H1 (cell line): Measurements from ENCODE around the gene GATB. TPM values are rescaled to one million over a fixed set of nuclear protein-coding genes. Genes with fewer than 3 reads are reported as not detected.

Experiments used
- CTCF ChIA-PET: fragments of 300-600 bp; sonication (Branson Sonifier 250); formaldehyde crosslinking; loops from one replicate; lab custom pipeline; 2021; ENCODE audit not compliant: partially characterized antibody; lab: Charles Lee
- POLR2A ChIA-PET: fragments of 300-600 bp; sonication (Branson Sonifier 250); formaldehyde crosslinking; loops from one replicate; lab custom pipeline; 2021; ENCODE audit warnings: inconsistent platforms; ENCODE audit not compliant: partially characterized antibody; lab: Charles Lee
- DNase-seq, 2 experiments: peaks; one replicate each; pipeline versions ENCODE4 v3.0.0 to v3.0.0-alpha.2; 2010 to 2022; ENCODE audit warnings: low spot score in 2 of 2, low read depth in 1 of 2, mixed read lengths in 1 of 2
- FAIRE-seq: peaks from 2 replicates; lab custom pipeline; 2011; peaks lifted over from hg19 to GRCh38; lab: Jason Lieb, UNC
- H2AFZ ChIP-seq: 2 replicates; pipeline ENCODE4 v1.8.1; 2012; ENCODE audit warnings: low read length, inconsistent platforms
- H2AK5ac ChIP-seq: 2 replicates; pipeline ENCODE4 v1.6.1; 2013; ENCODE audit warnings: low read depth, low read length
- H2BK120ac ChIP-seq: replicated peaks from 2 replicates; pipeline ENCODE3; 2013; ENCODE audit warnings: low read depth, low read length, inconsistent platforms
- H2BK12ac ChIP-seq: 2 replicates; pipeline ENCODE4 v1.6.1; 2013; ENCODE audit warnings: low read depth, low read length
- H2BK15ac ChIP-seq: 2 replicates; pipeline ENCODE4 v1.6.1; 2013; ENCODE audit warnings: low read length
- H2BK20ac ChIP-seq: 2 replicates; pipeline ENCODE4 v1.6.1; 2013; ENCODE audit warnings: low read length
- H2BK5ac ChIP-seq: 2 replicates; pipeline ENCODE4 v1.6.1; 2013; ENCODE audit warnings: low read depth, low read length
- H3K14ac ChIP-seq: 2 replicates; pipeline ENCODE4 v1.6.1; 2013; ENCODE audit warnings: inconsistent platforms; ENCODE audit not compliant: insufficient read length
- H3K18ac ChIP-seq: 2 replicates; pipeline ENCODE4 v1.6.1; 2013; ENCODE audit warnings: low read length; ENCODE audit errors: extremely low read depth
- H3K23ac ChIP-seq: 2 replicates; pipeline ENCODE4 v1.6.1; 2013; ENCODE audit warnings: inconsistent platforms; ENCODE audit not compliant: insufficient read length
- H3K23me2 ChIP-seq: 2 replicates; pipeline ENCODE4 v1.6.1; 2013; ENCODE audit warnings: low read depth, low read length
- H3K27ac ChIP-seq: 2 replicates; pipeline ENCODE4 v1.6.1; 2011; ENCODE audit warnings: low read depth, low read length, inconsistent platforms
- H3K27me3 ChIP-seq, 4 experiments: replicated peaks in 1 of 4; 1 replicate in 1 of 4; 2 replicates in 3 of 4; pipeline versions ENCODE4 v1.6.1 to v1.8.1; 2011 to 2013; ENCODE audit warnings: low read length in 3 of 4, mild to moderate bottlenecking in 3 of 4, inconsistent platforms in 2 of 4, mixed read lengths in 2 of 4, moderate library complexity in 1 of 4; ENCODE audit not compliant: control insufficient read depth in 3 of 4, insufficient read depth in 3 of 4; ENCODE audit errors: extremely low read depth in 1 of 4
- H3K36me3 ChIP-seq, 4 experiments: 2 replicates each; pipeline versions ENCODE4 v1.6.1 to v1.8.1; 2011 to 2013; ENCODE audit warnings: mild to moderate bottlenecking in 4 of 4, low read length in 3 of 4, moderate library complexity in 2 of 4, control low read depth in 1 of 4, inconsistent platforms in 1 of 4; ENCODE audit not compliant: insufficient read depth in 4 of 4, control insufficient read depth in 2 of 4
- H3K4ac ChIP-seq: replicated peaks from 2 replicates; pipeline ENCODE3; 2013; ENCODE audit warnings: low read length, low read depth, mixed read lengths, inconsistent platforms; ENCODE audit not compliant: insufficient read length
- H3K4me1 ChIP-seq, 4 experiments: replicated peaks in 1 of 4; 1 replicate in 1 of 4; 2 replicates in 3 of 4; pipeline versions ENCODE4 v1.6.1 to v1.8.1; 2011 to 2013; ENCODE audit warnings: low read length in 3 of 4, inconsistent platforms in 2 of 4, mixed read lengths in 1 of 4; ENCODE audit not compliant: insufficient read depth in 4 of 4, control insufficient read depth in 3 of 4
- H3K4me2 ChIP-seq, 2 experiments: 2 replicates each; pipeline versions ENCODE4 v1.6.1 to v1.8.1; 2011 to 2013; ENCODE audit warnings: low read depth in 2 of 2, low read length in 2 of 2, control low read depth in 1 of 2, inconsistent platforms in 1 of 2, mild to moderate bottlenecking in 1 of 2; ENCODE audit not compliant: insufficient read depth in 1 of 2
- H3K4me3 ChIP-seq, 4 experiments: fragments of 200-600, 300-600 bp in 1 of 4; sonication (generic), shearing (Covaris generic), sonication (Bioruptor Twin) in 1 of 4; 2 replicates each; pipeline versions ENCODE4 v1.5.1 to v1.8.1; 2011 to 2016; ENCODE audit warnings: low read length in 4 of 4, low read depth in 3 of 4, control low read depth in 2 of 4, inconsistent platforms in 2 of 4, mild to moderate bottlenecking in 2 of 4, mixed read lengths in 1 of 4, moderate library complexity in 1 of 4; ENCODE audit not compliant: insufficient read depth in 2 of 4; ENCODE audit errors: extremely low read depth in 1 of 4
- H3K56ac ChIP-seq: replicated peaks from 2 replicates; pipeline ENCODE3; 2013; ENCODE audit warnings: low read depth, mild to moderate bottlenecking, mixed read lengths, low read length, inconsistent platforms; ENCODE audit not compliant: insufficient read length
- H3K79me1 ChIP-seq: 2 replicates; pipeline ENCODE4 v1.6.1; 2013; ENCODE audit warnings: low read depth, low read length, control low read depth
- H3K79me2 ChIP-seq, 2 experiments: 2 replicates each; pipeline versions ENCODE4 v1.6.1 to v1.8.1; 2012 to 2013; ENCODE audit warnings: low read length in 2 of 2, mild to moderate bottlenecking in 2 of 2, inconsistent platforms in 1 of 2; ENCODE audit not compliant: insufficient read depth in 2 of 2, control insufficient read depth in 1 of 2
- H3K9ac ChIP-seq, 4 experiments: replicated peaks in 1 of 4; 1 replicate in 1 of 4; 2 replicates in 3 of 4; pipeline versions ENCODE4 v1.6.1 to v1.8.1; 2011 to 2013; ENCODE audit warnings: low read depth in 3 of 4, low read length in 3 of 4, control low read depth in 2 of 4, mild to moderate bottlenecking in 2 of 4, moderate library complexity in 2 of 4, inconsistent platforms in 1 of 4; ENCODE audit errors: extremely low read depth in 1 of 4
- H3K9me3 ChIP-seq, 2 experiments: 2 replicates each; pipeline versions ENCODE4 v1.6.1 to v1.8.1; 2012 to 2013; ENCODE audit warnings: mild to moderate bottlenecking in 2 of 2, moderate library complexity in 2 of 2, control low read depth in 1 of 2, inconsistent platforms in 1 of 2, low read depth in 1 of 2, low read length in 1 of 2, mixed read lengths in 1 of 2; ENCODE audit not compliant: insufficient read depth in 2 of 2
- H4K20me1 ChIP-seq, 2 experiments: replicated peaks in 1 of 2; 2 replicates each; pipeline versions ENCODE3 to v1.8.1; 2011 to 2013; ENCODE audit warnings: inconsistent platforms in 2 of 2, low read length in 2 of 2, mild to moderate bottlenecking in 1 of 2; ENCODE audit not compliant: insufficient read depth in 2 of 2, control insufficient read depth in 1 of 2
- H4K5ac ChIP-seq: 2 replicates; pipeline ENCODE4 v1.6.1; 2013; ENCODE audit warnings: low read length, low read depth, mixed read lengths, inconsistent platforms; ENCODE audit not compliant: insufficient read length
- H4K8ac ChIP-seq: 2 replicates; pipeline ENCODE4 v1.8.0; 2013; ENCODE audit warnings: mild to moderate bottlenecking, moderate library complexity, low read length, inconsistent platforms; ENCODE audit not compliant: insufficient read depth; ENCODE audit errors: extremely low read depth
- H4K91ac ChIP-seq: replicated peaks from 2 replicates; pipeline ENCODE3; 2013; ENCODE audit warnings: low read length, mixed read lengths, inconsistent platforms; ENCODE audit not compliant: insufficient read length
- ATF2 ChIP-seq: IDR thresholded peaks from 2 replicates; pipeline ENCODE4 v1.6.1; 2012; ENCODE audit warnings: low read length, inconsistent platforms
- CBX5 ChIP-seq: fragments of 300-800, 300-1000 bp; sonication (generic); IDR thresholded peaks from 2 replicates; pipeline ENCODE4 v1.7.1; 2016; ENCODE audit warnings: antibody characterized with exemption, low read length, low read depth
- EP300 ChIP-seq, 2 experiments: IDR thresholded peaks; 1 replicate in 1 of 2; 2 replicates in 1 of 2; pipeline ENCODE4 v1.6.1; 2011 to 2012; ENCODE audit warnings: low read depth in 2 of 2, low read length in 2 of 2, mild to moderate bottlenecking in 2 of 2, borderline replicate concordance in 1 of 2, inconsistent platforms in 1 of 2, moderate library complexity in 1 of 2
- FOSL1 ChIP-seq: IDR thresholded peaks from 2 replicates; pipeline ENCODE4 v1.6.1; 2011; ENCODE audit warnings: mild to moderate bottlenecking, low read depth, low read length, moderate library complexity; ENCODE audit not compliant: insufficient read depth
- HDAC2 ChIP-seq, 2 experiments: fragments of 300-600 bp in 1 of 2; sonication (generic) in 1 of 2; IDR thresholded peaks; 2 replicates each; pipeline ENCODE4 v1.6.1; 2011 to 2012; ENCODE audit warnings: low read depth in 2 of 2, low read length in 2 of 2, mild to moderate bottlenecking in 2 of 2, moderate library complexity in 2 of 2, borderline replicate concordance in 1 of 2, inconsistent platforms in 1 of 2
- KDM4A ChIP-seq: IDR thresholded peaks from one replicate; pipeline ENCODE4 v1.7.1; 2012; ENCODE audit warnings: low read depth, mild to moderate bottlenecking, moderate library complexity, low read length, inconsistent platforms; ENCODE audit not compliant: severe bottlenecking
- MAFK ChIP-seq: IDR thresholded peaks from 2 replicates; pipeline ENCODE4 v1.6.1; 2012; ENCODE audit warnings: low read depth, mild to moderate bottlenecking, improper control_type of control experiment, low read length
- POLR2A ChIP-seq, 2 experiments: IDR thresholded peaks; 1 replicate in 1 of 2; 2 replicates in 1 of 2; pipeline ENCODE4 v1.6.1; 2011; ENCODE audit warnings: low read depth in 2 of 2, low read length in 2 of 2, mild to moderate bottlenecking in 2 of 2; ENCODE audit errors: control extremely low read depth in 1 of 2
- SIX5 ChIP-seq: IDR thresholded peaks from 2 replicates; pipeline ENCODE4 v1.6.1; 2011; ENCODE audit warnings: mild to moderate bottlenecking, low read depth, low read length
- SRF ChIP-seq: IDR thresholded peaks from 2 replicates; pipeline ENCODE4 v1.6.1; 2011; ENCODE audit warnings: mild to moderate bottlenecking, low read depth, low read length, moderate library complexity
- SUZ12 ChIP-seq: fragments of 200-600 bp; sonication (generic); IDR thresholded peaks from 2 replicates; pipeline ENCODE4 v1.6.1; 2012; ENCODE audit warnings: mild to moderate bottlenecking, inconsistent platforms, low read length, moderate library complexity, mixed read lengths
- YY1 ChIP-seq: IDR thresholded peaks from 2 replicates; pipeline ENCODE4 v1.6.1; 2011; ENCODE audit warnings: low read depth, mild to moderate bottlenecking, low read length
- WGBS, 2 experiments: shearing (Covaris generic) in 1 of 2; methylation state at CpG; one replicate each; pipeline versions ENCODE4 v1.1.6 to v1.1.7; 2013 to 2015; ENCODE audit warnings: low lambda C conversion rate in 2 of 2, mixed read lengths in 2 of 2, inconsistent platforms in 1 of 2, low coverage in 1 of 2, missing lambda C conversion rate in 1 of 2; ENCODE audit not compliant: insufficient replicate concordance in 2 of 2, insufficient coverage in 1 of 2, insufficient read length in 1 of 2; ENCODE audit errors: extremely low coverage in 1 of 2, missing lambda C conversion rate in 1 of 2; 5-methylcytosine and 5-hydroxymethylcytosine counted together
- polyA plus RNA-seq, 7 experiments: library from polyadenylated mRNA; depleted of rRNA in 3 of 7; stranded (reverse) in 5 of 7; unstranded in 2 of 7; fragments of >200 nt in 5 of 7; fragments of 200-250 nt in 2 of 7; gene quantifications; 1 replicate in 5 of 7; 2 replicates in 1 of 7; 4 replicates in 1 of 7; pipeline versions ENCODE4 v1.2.1 to v1.2.3, GENCODE V29; 2011 to 2013; ENCODE audit warnings: missing spikeins in 2 of 7, mixed read lengths in 2 of 7
- total RNA-seq: library from RNA; stranded (reverse); fragmentation: NEBNext Ultra II Directional; extraction: Animal tissue kit (Norgen Biotek cat#: 25700); gene quantifications from 2 replicates; pipeline ENCODE4 v1.2.1, GENCODE V29; 2021

The GATB gene
- total and polyA plus RNA-seq, 2 of the 8 experiments (the other 6 are each of a cell fraction or from before 2014, with no cell fraction given) = 15.3 to 18.0 TPM

- FAIRE-seq = no peak
- POLR2A ChIA-PET = no interaction called here
- H3K4me1 ChIP-seq = peaks cover 0 to 8% (median 6%) of the 10 kb centered on the region in 4 experiments; a peak in 5 of 7 replicates
- H3K27me3 ChIP-seq = no peaks in the 10 kb centered on the region; a peak in 1 of 7 replicates
- H3K56ac ChIP-seq = no peak overlapping the region
- CTCF ChIA-PET = interaction anchor here (4.2 kb wide), 1 partner anchor 8 kb away, joined by 28 read pairs; no protein-coding TSS in a partner anchor
- peak overlapping the region; percentile 84 for H2BK120ac ChIP-seq
- H4K5ac ChIP-seq = no peak overlapping the region
- 0 out of 2 replicates have a peak overlapping the region, but pooled peaks have one; percentile 3 for H3K27ac ChIP-seq
- H2BK12ac ChIP-seq = peak overlapping the region; percentile 70; the same call in 1 of the 2 replicates
- peak overlapping the region; percentile 87; the same call in 1 of the 2 replicates for H2BK5ac ChIP-seq
- H3K4ac ChIP-seq = peak overlapping the region; percentile 94
- no peaks in the 10 kb centered on the region for H3K79me1 ChIP-seq
- no peak overlapping the region for H3K23ac ChIP-seq
- H3K14ac ChIP-seq = no peak overlapping the region
- H3K79me2 ChIP-seq = no peaks in the 10 kb centered on the region
- H4K91ac ChIP-seq = peak overlapping the region; percentile 98
- H3K4me3 ChIP-seq = no peak overlapping the region
- DNase-seq = no peak
- peak overlapping the region; percentile 9; the same call in 1 of the 2 replicates for H2AK5ac ChIP-seq
- H2BK20ac ChIP-seq = peak overlapping the region; percentile 68
- H4K8ac ChIP-seq = no peak overlapping the region
- no peak overlapping the region for H2BK15ac ChIP-seq
- H3K4me2 ChIP-seq = no peak overlapping the region
- H2AFZ ChIP-seq = 0 out of 2 replicates have a peak overlapping the region, but pooled peaks have one; percentile 13
- no peaks in the 10 kb centered on the region for H3K23me2 ChIP-seq
- no peaks in the 10 kb centered on the region for H3K36me3 ChIP-seq
- WGBS, 2 experiments = 84% methylated on average over 4 of the region's 4 CpGs; no CpG with 5 or more reads in 1 of the 2 experiments
- peaks cover 3 to 6% of the 10 kb centered on the region in 2 experiments; a peak in 2 of 4 replicates for H3K9me3 ChIP-seq
- peak overlapping the region; percentile 39 for H3K18ac ChIP-seq
- no peaks in the 10 kb centered on the region for H4K20me1 ChIP-seq
- H3K9ac ChIP-seq = no peak overlapping the region
- no peak for TF ChIP-seq FOSL1
- no peak for TF ChIP-seq MAFK
- no peak for TF ChIP-seq SRF
- TF ChIP-seq SIX5 = no peak
- no peak for TF ChIP-seq HDAC2 (IDR thresholded peaks at IDR 0.05; ENCODE audit: borderline replicate concordance in 1 of 2, low read depth in 2 of 2, low read length in 2 of 2)
- no peak for TF ChIP-seq KDM4A
- TF ChIP-seq EP300 (IDR thresholded peaks at IDR 0.05; ENCODE audit: borderline replicate concordance in 1 of 2, low read depth in 2 of 2, low read length in 2 of 2) = no peak
- no peak for TF ChIP-seq ATF2
- TF ChIP-seq CBX5 = no peak
- TF ChIP-seq YY1 = no peak
- TF ChIP-seq POLR2A (IDR thresholded peaks at IDR 0.05; ENCODE audit: control extremely low read depth in 1 of 2, low read depth in 2 of 2, low read length in 2 of 2) = no peak
- TF ChIP-seq SUZ12 = no peak
These were observed 49.7 kb upstream of the GATB start for GRCh38 chr4:151810476-151810875.
